ENCODE results near the gene PDE7B.
"Not testable (repeated sequence)": the region's sequence is repeated elsewhere in the genome, so short reads cannot be mapped to it uniquely, and the experiment has no call there.

Gene PDE7B

GRCh38 chr6:136083540-136083939 is 232.0 kb downstream of the PDE7B start:
- H3K4me3 ChIP-seq (ENCODE audit: low read depth, low read length), result no peak overlapping the region
- no peak for DNase-seq (ENCODE audit: low read depth)

- no peak overlapping the region for H3K4me3 ChIP-seq (ENCODE audit: low read depth, low read length)
- DNase-seq (ENCODE audit: low read depth), result no peak
Observed at GRCh38 chr6:136084403-136084802, 232.9 kb downstream of the PDE7B start.

GRCh38 chr6:136085370-136086115 is 234.0 kb downstream of the PDE7B start:
- H3K4me3 ChIP-seq (ENCODE audit: low read depth, low read length), result no peak overlapping the region
- no peak for DNase-seq (ENCODE audit: low read depth)

GRCh38 chr6:136086686-136087085 is 235.2 kb downstream of the PDE7B start:
- no peak overlapping the region for H3K4me3 ChIP-seq (ENCODE audit: low read depth, low read length)

GRCh38 chr6:136087986-136088385 is 236.5 kb downstream of the PDE7B start:
- DNase-seq (ENCODE audit: low read depth), result no peak
- H3K4me3 ChIP-seq (ENCODE audit: low read depth, low read length), result no peak overlapping the region

More at GRCh38 chr6:136086686-136087085, 235.2 kb downstream of the PDE7B start:
- no peak for DNase-seq (ENCODE audit: low read depth)

GRCh38 chr6:136088693-136089092 is 237.2 kb downstream of the PDE7B start:
- no peak for DNase-seq (ENCODE audit: low read depth)
- no peak overlapping the region for H3K4me3 ChIP-seq (ENCODE audit: low read depth, low read length)

GRCh38 chr6:136089876-136090275 is 238.4 kb downstream of the PDE7B start:
- no peak overlapping the region for H3K4me3 ChIP-seq (ENCODE audit: low read depth, low read length)
- no peak for DNase-seq (ENCODE audit: low read depth)

GRCh38 chr6:136090929-136091328 is 239.4 kb downstream of the PDE7B start:
- DNase-seq (ENCODE audit: low read depth), result no peak
- H3K4me3 ChIP-seq (ENCODE audit: low read depth, low read length), result no peak overlapping the region

GRCh38 chr6:136092897-136093296 is 241.4 kb downstream of the PDE7B start:
- no peak for DNase-seq (ENCODE audit: low read depth)
- H3K4me3 ChIP-seq (ENCODE audit: low read depth, low read length), result no peak overlapping the region

- no peak for DNase-seq (ENCODE audit: low read depth)
- H3K4me3 ChIP-seq (ENCODE audit: low read depth, low read length), result no peak overlapping the region
Observed at GRCh38 chr6:136093835-136094234, 242.3 kb downstream of the PDE7B start.

GRCh38 chr6:136094812-136095211 is 243.3 kb downstream of the PDE7B start:
- DNase-seq (ENCODE audit: low read depth), result no peak
- no peak overlapping the region for H3K4me3 ChIP-seq (ENCODE audit: low read depth, low read length)

GRCh38 chr6:136095986-136096385 is 244.5 kb downstream of the PDE7B start:
- no peak for DNase-seq (ENCODE audit: low read depth)
- no peak overlapping the region for H3K4me3 ChIP-seq (ENCODE audit: low read depth, low read length)

- no peak for DNase-seq (ENCODE audit: low read depth)
- H3K4me3 ChIP-seq (ENCODE audit: low read depth, low read length), result no peak overlapping the region
Observed at GRCh38 chr6:136102991-136103688, 251.6 kb downstream of the PDE7B start.

- no peak overlapping the region for H3K4me3 ChIP-seq (ENCODE audit: low read depth, low read length)
- DNase-seq (ENCODE audit: low read depth), result no peak
Observed at GRCh38 chr6:136103763-136104311, 252.3 kb downstream of the PDE7B start.

- H3K4me3 ChIP-seq (ENCODE audit: low read depth, low read length), result no peak overlapping the region
- no peak for DNase-seq (ENCODE audit: low read depth)
Observed at GRCh38 chr6:136104556-136104955, 253.1 kb downstream of the PDE7B start.

GRCh38 chr6:136105797-136106196 is 254.3 kb downstream of the PDE7B start:
- not testable (repeated sequence) for DNase-seq (ENCODE audit: low read depth); H3K4me3 ChIP-seq (ENCODE audit: low read depth, low read length)

GRCh38 chr6:136108361-136108945 is 257.0 kb downstream of the PDE7B start:
- H3K4me3 ChIP-seq (ENCODE audit: low read depth, low read length), result no peak overlapping the region
- DNase-seq (ENCODE audit: low read depth), result no peak

GRCh38 chr6:136111831-136112230 is 260.3 kb downstream of the PDE7B start:
- no peak for DNase-seq (ENCODE audit: low read depth)
- no peak overlapping the region for H3K4me3 ChIP-seq (ENCODE audit: low read depth, low read length)

- no peak overlapping the region for H3K4me3 ChIP-seq (ENCODE audit: low read depth, low read length)
- DNase-seq (ENCODE audit: low read depth), result no peak
Observed at GRCh38 chr6:136112262-136112661, 260.8 kb downstream of the PDE7B start.

GRCh38 chr6:136113736-136114173 is 262.3 kb downstream of the PDE7B start:
- peak; percentile 70 for DNase-seq (ENCODE audit: low read depth)
- H3K4me3 ChIP-seq (ENCODE audit: low read depth, low read length), result no peak overlapping the region
